Activated naive CD4-positive, alpha-beta T cell treated with anti-CD3 and anti-CD28 coated beads, Interleukin-2, amount 50 U/mL, for 72 hours (primary cell): ENCODE measurements around the gene RPL29. TPM values are rescaled to one million over a fixed set of nuclear protein-coding genes. Genes with fewer than 3 reads are reported as not detected.

Experiments used
- ATAC-seq, 2 donors: fragments of 150-1000 bp; cut with Tn5 transposase; 2 replicates each; pipeline ENCODE4 v1.10.0; 2021; ENCODE audit warnings: mild to moderate bottlenecking in 2 of 2, moderate library complexity in 2 of 2
- DNase-seq, 2 donors: peaks; one replicate each; pipeline ENCODE4 v3.0.0; 2021 to 2022; ENCODE audit warnings: low spot score in 2 of 2
- H3K27ac Mint-ChIP-seq, 2 donors: one replicate each; pipeline ENCODE4 v1.8.0; 2022; ENCODE audit warnings: mild to moderate bottlenecking in 2 of 2, mixed read lengths in 2 of 2
- H3K36me3 Mint-ChIP-seq, 2 donors: one replicate each; pipeline ENCODE4 v1.8.0; 2022; ENCODE audit warnings: mixed read lengths in 2 of 2
- H3K9me3 Mint-ChIP-seq, 2 donors: one replicate each; pipeline ENCODE4 v1.8.0; 2022; ENCODE audit warnings: mixed read lengths in 2 of 2
- total RNA-seq, 2 donors: library from RNA; stranded (reverse); gene quantifications; one replicate each; pipeline ENCODE4 v1.2.3, GENCODE V29; 2022

Gene RPL29
- total RNA-seq, 2 donors from 2014 or later = 1,489 to 1,761 TPM

- ATAC-seq = no peak
- Mint-ChIP-seq H3K27ac (no peak overlapping the region), H3K36me3 (no peaks in the 10 kb centered on the region), H3K9me3 (no peaks in the 10 kb centered on the region)
- no peak for DNase-seq
These were observed 29.7 kb downstream of the RPL29 start for GRCh38 chr3:51966016-51966415.

GRCh38 chr3:51964521-51964920, 31.2 kb downstream of the RPL29 start:
- Mint-ChIP-seq H3K36me3 (no peaks in the 10 kb centered on the region), H3K9me3 (no peaks in the 10 kb centered on the region), H3K27ac (no peak overlapping the region)
- DNase-seq = no peak
- ATAC-seq = no peak

GRCh38 chr3:51963951-51964451, 31.7 kb downstream of the RPL29 start:
- no peaks in the 10 kb centered on the region for H3K36me3 Mint-ChIP-seq
- no peak overlapping the region for H3K27ac Mint-ChIP-seq
- no peaks in the 10 kb centered on the region for H3K9me3 Mint-ChIP-seq
- DNase-seq (no peak), ATAC-seq (no peak)

GRCh38 chr3:51962854-51963530, 32.7 kb downstream of the RPL29 start:
- ATAC-seq (no peak), DNase-seq (no peak)
- Mint-ChIP-seq H3K27ac (no peak overlapping the region), H3K36me3 (no peaks in the 10 kb centered on the region), H3K9me3 (no peaks in the 10 kb centered on the region)

GRCh38 chr3:51961602-51962569, 33.8 kb downstream of the RPL29 start:
- Mint-ChIP-seq H3K9me3 (no peaks in the 10 kb centered on the region), H3K27ac (no peak overlapping the region)
- ATAC-seq = no peak

GRCh38 chr3:51961011-51961410, 34.7 kb downstream of the RPL29 start:
- no peaks in the 10 kb centered on the region for H3K9me3 Mint-ChIP-seq

More at GRCh38 chr3:51961602-51962569, 33.8 kb downstream of the RPL29 start:
- H3K36me3 Mint-ChIP-seq = no peaks in the 10 kb centered on the region
- no peak for DNase-seq

GRCh38 chr3:51960386-51960785, 35.3 kb downstream of the RPL29 start:
- no peak for ATAC-seq
- no peak for DNase-seq
- Mint-ChIP-seq H3K9me3 (no peaks in the 10 kb centered on the region), H3K27ac (no peak overlapping the region), H3K36me3 (no peaks in the 10 kb centered on the region)

More at GRCh38 chr3:51961011-51961410, 34.7 kb downstream of the RPL29 start:
- ATAC-seq (no peak), DNase-seq (no peak)
- H3K27ac Mint-ChIP-seq = no peak overlapping the region
- H3K36me3 Mint-ChIP-seq = no peaks in the 10 kb centered on the region

GRCh38 chr3:51959651-51960050, 36.0 kb downstream of the RPL29 start:
- DNase-seq (no peak), ATAC-seq (no peak)
- Mint-ChIP-seq H3K36me3 (no peaks in the 10 kb centered on the region), H3K9me3 (no peaks in the 10 kb centered on the region), H3K27ac (no peak overlapping the region)

- ATAC-seq (no peak), DNase-seq (no peak)
- H3K36me3 Mint-ChIP-seq = no peaks in the 10 kb centered on the region
- H3K27ac Mint-ChIP-seq = no peak overlapping the region
- no peaks in the 10 kb centered on the region for H3K9me3 Mint-ChIP-seq
These were observed 36.8 kb downstream of the RPL29 start for GRCh38 chr3:51958603-51959521.

- H3K36me3 Mint-ChIP-seq = no peaks in the 10 kb centered on the region
- DNase-seq (no peak), ATAC-seq (no peak)
- H3K27ac Mint-ChIP-seq = no peak overlapping the region
- H3K9me3 Mint-ChIP-seq = no peaks in the 10 kb centered on the region
These were observed 38.0 kb downstream of the RPL29 start for GRCh38 chr3:51957520-51958205.

GRCh38 chr3:51955893-51956770, 39.6 kb downstream of the RPL29 start:
- Mint-ChIP-seq H3K27ac (no peak overlapping the region), H3K36me3 (no peaks in the 10 kb centered on the region), H3K9me3 (no peaks in the 10 kb centered on the region)
- DNase-seq (peak in 1 of 2 donors; percentile 38), ATAC-seq (peak; percentile 75 to 79)

GRCh38 chr3:51955175-51955892, 40.4 kb downstream of the RPL29 start, which contains the start of gene GPR62:
TSS of gene GPR62 (plus strand) at chr3:51955381. CDS start at chr3:51955653, 272 bp downstream.
- DNase-seq = no peak
- Mint-ChIP-seq H3K36me3 (no peaks in the 10 kb centered on the region), H3K9me3 (no peaks in the 10 kb centered on the region), H3K27ac (no peak within 1 kb of the TSS)
- ATAC-seq = no peak

GRCh38 chr3:51954713-51955112, 41.0 kb downstream of the RPL29 start:
- Mint-ChIP-seq H3K36me3 (no peaks in the 10 kb centered on the region), H3K27ac (no peak overlapping the region), H3K9me3 (no peaks in the 10 kb centered on the region)
- no peak for DNase-seq
- no peak for ATAC-seq

- H3K36me3 Mint-ChIP-seq = no peaks in the 10 kb centered on the region
- no peak for DNase-seq
- no peak overlapping the region for H3K27ac Mint-ChIP-seq
- ATAC-seq = no peak
- H3K9me3 Mint-ChIP-seq = no peaks in the 10 kb centered on the region
These were observed 41.6 kb downstream of the RPL29 start for GRCh38 chr3:51954105-51954504.
